GM19043 (cell line): ENCODE measurements around the gene KIAA1549.

Experiments used
- ATAC-seq: cut with Tn5 transposase; IDR thresholded peaks from one replicate; pipeline ENCODE4 v1.9.1; 2021; ENCODE audit warnings: low read depth; ENCODE audit not compliant: unreplicated experiment

The KIAA1549 gene

GRCh38 chr7:138864667-138865066, 116.5 kb downstream of the KIAA1549 start:
- no peak for ATAC-seq

- no peak for ATAC-seq
Observed at GRCh38 chr7:138863931-138864330, 117.3 kb downstream of the KIAA1549 start.

GRCh38 chr7:138861051-138861450, 120.1 kb downstream of the KIAA1549 start:
- ATAC-seq = no peak

GRCh38 chr7:138857728-138858127, 123.5 kb downstream of the KIAA1549 start:
- ATAC-seq = no peak

- no peak for ATAC-seq
Observed at GRCh38 chr7:138854115-138854645, 127.0 kb downstream of the KIAA1549 start.

- ATAC-seq = no peak
Observed at GRCh38 chr7:138853448-138853847, 127.7 kb downstream of the KIAA1549 start.

DNA sequence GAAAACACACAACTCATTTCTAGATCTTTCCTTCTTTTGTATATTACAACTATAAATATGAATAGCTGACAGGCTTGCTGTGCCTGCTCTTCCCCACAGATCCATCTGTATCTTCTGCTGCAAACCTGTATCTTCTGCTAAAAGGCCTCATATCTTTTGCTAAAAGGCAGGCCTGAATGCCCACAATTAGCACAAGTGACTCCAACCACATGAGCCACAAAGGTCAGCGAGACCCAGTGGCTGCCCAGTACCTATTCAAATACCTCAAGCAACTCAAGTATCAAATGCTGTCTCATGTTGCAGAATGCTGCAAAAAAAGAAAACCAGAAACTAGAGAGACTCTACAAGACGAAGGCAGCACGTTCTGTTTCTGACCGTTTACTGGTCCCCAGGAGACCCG, 128.7 kb downstream of the KIAA1549 start:
- no peak for ATAC-seq

DNA sequence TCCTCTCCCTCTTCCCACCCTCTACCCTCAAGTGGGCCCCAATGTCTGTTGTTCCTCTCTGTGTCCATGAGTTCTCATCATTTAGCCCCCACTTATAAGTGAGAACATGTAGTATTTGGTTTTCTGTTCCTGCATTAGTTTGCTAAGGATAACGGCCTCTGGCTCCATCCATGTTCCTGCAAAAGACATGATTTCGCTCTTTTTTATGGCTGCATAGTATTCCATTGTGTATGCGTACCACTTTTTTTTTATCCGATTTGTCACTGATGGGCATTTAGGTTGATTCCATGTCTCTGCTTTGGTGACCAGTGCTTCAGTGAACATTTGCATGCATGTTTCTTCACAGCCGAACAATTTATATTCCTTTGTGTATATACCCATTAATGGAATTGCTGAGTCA, 131.5 kb downstream of the KIAA1549 start:
- ATAC-seq = no peak

GRCh38 chr7:138848056-138848980, 132.9 kb downstream of the KIAA1549 start:
- no peak for ATAC-seq

- ATAC-seq = no peak
Observed at GRCh38 chr7:138845711-138846110, 135.5 kb downstream of the KIAA1549 start.

DNA sequence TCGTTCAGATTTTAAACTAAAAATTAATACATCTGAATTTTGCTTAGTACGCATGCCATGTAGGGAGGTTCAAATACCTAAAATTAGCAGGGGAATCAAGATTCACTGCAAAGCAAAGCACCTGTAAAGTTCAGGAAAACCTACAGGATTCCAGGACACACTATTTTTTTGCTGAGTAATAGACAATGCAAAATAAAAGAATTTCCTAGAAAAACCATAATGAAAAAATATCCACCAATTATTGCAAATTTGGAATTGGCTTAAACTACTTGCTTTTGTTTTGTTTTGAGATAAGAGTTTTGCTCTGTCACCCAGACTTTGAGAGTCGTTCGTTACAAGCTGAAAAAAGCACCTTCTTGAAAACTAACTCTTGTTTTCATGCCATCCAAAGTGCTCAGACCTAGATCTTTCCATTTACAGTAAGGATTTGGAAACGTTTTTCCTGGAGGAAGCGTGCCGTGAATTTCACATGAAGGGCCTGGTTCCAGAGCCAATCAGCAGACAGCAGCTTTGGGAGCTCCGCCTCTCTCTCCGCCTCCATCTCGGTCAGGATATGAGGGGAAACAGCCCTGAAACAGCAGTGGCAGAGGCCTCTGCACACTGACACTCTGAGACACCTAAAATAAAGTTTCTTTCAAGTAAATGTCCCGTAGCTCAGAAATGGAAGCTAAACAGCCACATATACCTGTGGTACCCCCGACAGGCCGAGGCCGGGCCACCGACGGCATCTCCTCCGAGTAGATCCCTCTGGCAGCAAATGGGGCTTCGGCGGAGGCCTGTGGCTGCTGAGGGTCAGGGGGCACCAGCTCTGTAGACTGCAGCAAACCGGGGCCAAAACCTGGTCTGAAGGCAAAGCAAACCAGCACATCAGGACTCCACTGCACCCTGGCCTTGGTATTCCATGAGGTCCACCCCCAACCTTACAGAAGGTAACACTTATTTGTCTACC, 137.3 kb downstream of the KIAA1549 start:
- ATAC-seq = no peak

- no peak for ATAC-seq
Observed at GRCh38 chr7:138842111-138842510, 139.1 kb downstream of the KIAA1549 start.

GRCh38 chr7:138838166-138838565, 143.0 kb downstream of the KIAA1549 start:
- ATAC-seq = no peak

DNA sequence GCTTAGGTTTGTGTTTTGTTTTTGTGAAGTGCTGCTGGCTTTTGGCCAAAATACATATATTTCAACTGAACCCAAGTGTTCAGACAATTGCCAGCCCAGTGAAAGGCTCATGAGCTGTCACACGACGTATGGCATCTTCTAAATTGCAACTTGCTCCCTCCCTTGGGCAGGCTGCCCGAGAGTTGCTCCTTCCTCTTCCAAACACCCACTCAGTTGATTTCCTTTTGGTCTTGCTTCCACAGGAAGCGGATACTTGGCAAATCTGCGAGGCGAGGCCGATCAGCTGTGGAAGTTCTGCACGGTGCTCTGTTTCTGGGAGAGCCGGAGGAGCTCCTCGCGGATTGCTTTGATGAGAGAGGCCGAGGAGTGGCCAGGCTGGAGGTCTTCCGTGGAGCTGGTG, 143.6 kb downstream of the KIAA1549 start:
- no peak for ATAC-seq

- ATAC-seq = no peak
Observed at GRCh38 chr7:138835087-138835486, 146.1 kb downstream of the KIAA1549 start.

DNA sequence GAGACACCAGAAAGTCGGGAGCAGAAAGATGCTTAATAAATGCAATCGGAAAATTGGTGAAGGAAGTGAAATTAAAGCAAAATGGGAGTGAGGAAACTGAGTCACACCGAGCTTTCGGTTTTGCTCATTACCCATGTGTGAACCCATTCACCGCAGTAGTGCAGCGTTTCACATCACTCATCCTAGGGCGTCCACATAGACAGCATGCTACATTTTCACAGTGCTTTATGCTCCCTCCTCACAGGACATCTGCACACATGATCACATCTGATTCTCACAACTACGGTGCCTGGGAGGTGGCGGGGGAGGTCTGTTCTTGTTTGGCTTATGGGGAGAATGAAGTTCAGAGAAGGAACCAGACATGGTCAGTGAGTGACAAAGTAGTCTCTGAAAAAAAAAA, 146.6 kb downstream of the KIAA1549 start:
- no peak for ATAC-seq

- no peak for ATAC-seq
Observed at GRCh38 chr7:138833596-138833995, 147.6 kb downstream of the KIAA1549 start.

GRCh38 chr7:138832966-138833365, 148.2 kb downstream of the KIAA1549 start:
- ATAC-seq = no peak

DNA sequence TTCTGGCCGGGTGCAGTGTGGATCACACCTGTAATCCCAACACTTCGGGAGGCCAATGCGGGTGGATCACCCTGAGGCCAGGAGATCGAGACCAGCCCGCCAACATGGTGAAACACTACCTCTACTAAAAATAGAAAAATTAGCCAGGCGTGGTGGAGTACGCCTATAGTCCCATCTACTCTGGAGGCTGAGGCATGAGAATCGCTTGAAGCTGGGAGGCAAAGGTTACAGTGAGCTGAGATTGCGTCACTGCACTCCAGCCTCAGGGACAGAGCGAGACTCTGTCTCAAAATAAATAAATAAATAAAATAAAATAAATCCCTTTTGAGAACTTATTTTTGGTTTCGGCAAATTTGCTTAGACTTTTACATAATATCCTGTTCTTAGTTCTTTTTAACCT, 151.9 kb downstream of the KIAA1549 start:
- ATAC-seq = no peak

GRCh38 chr7:138828302-138828701, 152.9 kb downstream of the KIAA1549 start:
- no peak for ATAC-seq
